HG02938 (cell line): ENCODE measurements around the gene OR56A1.
"Not testable (repeated sequence)": the region's sequence is repeated elsewhere in the genome, so short reads cannot be mapped to it uniquely, and the experiment has no call there.

ENCODE experiments used
- ATAC-seq: cut with Tn5 transposase; IDR thresholded peaks from one replicate; pipeline ENCODE4 v1.9.1; 2021; ENCODE audit warnings: mild to moderate bottlenecking, moderate library complexity; ENCODE audit not compliant: unreplicated experiment

The OR56A1 gene, protein sequence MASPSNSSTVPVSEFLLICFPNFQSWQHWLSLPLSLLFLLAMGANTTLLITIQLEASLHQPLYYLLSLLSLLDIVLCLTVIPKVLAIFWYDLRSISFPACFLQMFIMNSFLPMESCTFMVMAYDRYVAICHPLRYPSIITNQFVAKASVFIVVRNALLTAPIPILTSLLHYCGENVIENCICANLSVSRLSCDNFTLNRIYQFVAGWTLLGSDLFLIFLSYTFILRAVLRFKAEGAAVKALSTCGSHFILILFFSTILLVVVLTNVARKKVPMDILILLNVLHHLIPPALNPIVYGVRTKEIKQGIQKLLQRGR

DNA sequence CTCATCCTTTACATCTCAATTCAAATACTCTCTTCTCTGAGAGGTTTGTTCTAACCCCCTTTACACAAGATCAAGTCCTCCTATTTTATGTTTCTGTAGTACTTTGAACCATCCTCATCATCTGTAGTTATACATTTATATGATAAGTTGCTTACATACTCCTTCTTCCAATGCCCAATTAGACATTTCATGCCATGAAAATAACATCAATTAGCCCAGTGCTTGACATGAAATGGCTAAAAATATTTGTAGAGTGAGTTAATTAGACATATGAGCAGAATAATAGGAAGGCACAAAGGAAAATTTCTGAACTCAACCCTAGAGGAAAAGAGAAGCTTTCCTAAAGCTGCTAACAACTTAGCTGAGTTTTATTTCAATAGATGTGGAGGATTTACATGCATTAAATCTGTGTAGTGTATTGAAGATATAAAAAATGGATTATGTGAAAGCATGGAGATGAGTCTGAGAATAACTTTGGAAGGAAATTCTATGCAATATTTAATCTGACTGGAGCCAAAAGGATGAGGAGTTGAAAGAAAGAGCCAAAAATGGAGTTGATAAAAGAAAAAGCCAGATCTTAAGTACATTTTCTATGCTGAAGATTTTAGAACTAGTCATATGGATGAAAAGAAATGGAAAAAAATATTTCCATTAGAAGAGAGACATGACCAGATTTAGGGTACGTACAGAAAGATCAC, at the start of gene OR56A1:
OR56A1 (minus strand) TSS at position 51 of the 698 bp plus-strand sequence. CDS start 3,066 bp downstream, outside the sequence.
- no peak for ATAC-seq

DNA sequence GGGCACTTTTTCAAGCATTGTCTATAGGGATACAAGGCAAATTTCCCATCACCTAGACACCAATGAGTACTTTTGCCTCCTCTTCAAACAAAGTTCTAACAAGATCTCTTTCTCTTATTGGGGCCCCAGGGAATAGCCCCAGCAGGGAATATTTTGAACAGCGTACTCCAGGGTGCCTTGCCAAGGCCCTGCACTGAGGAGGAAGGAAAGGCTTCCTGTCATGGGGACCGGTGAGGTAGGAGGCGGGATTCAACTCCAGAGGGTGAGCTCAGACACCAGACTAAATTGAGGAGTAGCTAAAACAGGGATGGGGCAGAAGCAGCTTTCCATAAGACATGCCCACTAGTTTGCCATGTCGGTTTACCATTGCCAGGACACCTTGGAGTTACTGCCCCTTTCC, 48.9 kb upstream of the OR56A1 start:
- ATAC-seq = no peak

DNA sequence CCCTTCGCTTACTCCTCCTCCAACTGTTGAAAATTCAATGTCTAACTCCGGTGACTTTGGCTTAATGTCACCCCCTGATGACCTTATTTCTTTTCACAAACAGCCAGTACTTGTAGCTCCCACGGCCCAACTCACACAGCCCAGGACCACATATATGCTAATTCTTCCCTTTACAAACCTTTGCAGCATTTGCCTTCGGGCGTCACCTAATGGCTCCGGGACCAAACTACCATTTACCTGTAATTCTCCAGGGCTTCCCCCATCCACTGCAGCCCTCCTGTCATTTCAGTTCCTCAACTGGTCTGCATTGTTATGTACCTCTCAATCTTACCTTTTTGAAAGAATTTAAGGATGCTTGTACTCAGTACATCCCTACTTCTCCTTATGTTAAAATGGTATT, 47.2 kb upstream of the OR56A1 start:
- ATAC-seq = no peak

DNA sequence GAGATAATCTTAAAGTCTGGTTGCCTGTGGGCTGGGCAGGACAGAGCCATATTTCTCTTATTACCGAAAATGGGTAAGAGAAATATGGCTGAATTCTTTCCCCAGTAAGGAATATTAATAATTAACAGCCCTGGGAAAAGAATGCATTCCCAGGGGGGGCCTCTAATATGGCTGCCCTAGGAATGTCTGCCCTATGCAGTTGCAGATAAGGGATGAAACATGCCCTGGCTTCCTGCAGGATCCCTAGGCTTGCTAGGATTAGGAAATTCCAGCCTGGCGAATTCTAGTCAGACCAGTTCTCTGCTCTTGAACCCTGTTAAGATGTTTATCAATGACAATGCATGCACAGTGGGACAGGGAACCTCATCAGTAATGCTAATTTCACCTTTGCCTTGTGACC, 45.9 kb upstream of the OR56A1 start:
- not testable (repeated sequence) for ATAC-seq

DNA sequence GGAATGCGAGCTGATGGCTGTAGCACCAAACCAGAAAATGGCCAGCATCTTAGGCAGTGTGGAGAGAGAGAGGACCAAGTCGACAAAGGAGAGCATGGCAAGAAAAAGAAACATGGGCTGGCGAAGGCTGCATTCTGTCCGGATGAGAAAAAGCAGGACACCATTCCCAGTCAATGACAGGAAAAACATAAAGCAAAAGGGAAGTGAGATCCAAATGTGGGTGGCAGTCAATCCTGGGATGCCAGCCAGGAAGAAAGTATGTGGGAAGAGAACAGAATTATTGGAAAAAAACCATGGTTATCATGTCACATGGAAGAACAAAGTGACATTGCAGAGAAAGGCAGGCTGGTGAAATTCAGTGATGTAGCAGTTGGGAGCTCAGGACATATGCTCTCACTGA, 36.9 kb upstream of the OR56A1 start:
- no peak for ATAC-seq

DNA sequence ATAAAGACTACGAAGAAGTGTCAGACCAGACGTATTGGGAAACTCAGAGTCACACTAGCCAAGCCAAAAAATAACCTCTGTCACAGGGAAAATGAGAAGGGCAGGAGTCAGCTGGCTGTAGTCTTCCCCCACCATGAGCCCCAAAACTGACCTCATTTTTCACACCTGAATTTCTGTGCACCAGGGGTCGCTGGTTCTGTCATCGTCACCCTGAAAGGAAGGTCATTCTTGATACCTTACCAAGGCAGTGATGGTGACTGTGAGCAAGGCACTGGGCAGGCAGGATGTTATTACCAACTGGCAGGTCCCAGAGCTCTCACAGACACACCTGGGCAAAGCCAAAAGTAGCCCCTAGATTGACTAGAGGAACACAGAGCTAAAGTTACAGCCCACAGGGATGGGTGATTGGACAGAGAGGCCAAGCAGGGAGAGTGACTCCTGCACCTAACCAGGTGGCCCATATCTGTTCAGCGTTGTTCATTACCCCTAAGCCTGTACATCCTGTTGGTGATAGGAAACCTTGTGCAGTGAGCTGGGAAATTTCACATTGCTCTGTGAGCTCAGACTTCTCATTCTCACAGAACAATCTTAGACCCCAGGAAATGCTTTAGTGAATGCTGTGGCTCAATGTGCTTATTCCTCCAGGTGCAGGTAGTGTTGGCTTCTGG, 32.3 kb upstream of the OR56A1 start:
- ATAC-seq = no peak

DNA sequence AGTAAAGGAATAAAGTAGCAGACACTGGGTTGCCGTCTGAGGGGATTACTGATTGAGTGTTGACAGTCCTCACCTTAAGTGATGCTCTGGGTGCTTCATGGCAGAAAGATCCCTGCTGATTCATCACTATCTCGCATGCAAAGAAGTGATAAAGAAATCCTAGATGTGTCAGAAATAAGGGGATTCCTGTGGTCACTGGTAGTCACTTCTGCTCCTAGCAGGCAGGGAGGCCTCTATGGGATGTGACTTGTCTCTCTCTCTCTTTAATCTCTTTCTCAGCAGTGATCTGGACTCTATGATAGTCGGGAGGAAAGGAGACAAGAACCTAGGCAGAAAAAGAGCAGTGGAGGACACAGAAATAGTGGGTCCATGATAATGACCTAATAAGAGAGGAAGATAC, 30.9 kb upstream of the OR56A1 start:
- ATAC-seq = no peak

DNA sequence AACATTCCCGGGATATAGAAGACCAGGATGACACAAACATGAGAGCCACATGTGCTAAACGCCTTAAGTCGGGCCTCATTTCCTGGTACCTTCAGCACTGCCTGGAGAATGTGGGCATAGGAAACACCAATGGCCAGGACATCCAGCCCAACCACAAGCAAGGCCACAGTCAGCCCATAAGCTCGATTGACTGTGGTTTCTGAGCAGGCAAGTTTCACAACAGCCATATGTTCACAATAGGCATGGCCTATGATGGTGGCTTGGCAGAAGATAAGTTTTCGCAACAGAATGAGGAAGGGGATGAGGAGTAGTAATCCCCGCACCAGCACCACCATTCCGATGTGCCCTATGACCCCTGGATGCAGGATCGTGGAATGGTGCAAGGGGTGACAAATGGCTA, 26.9 kb upstream of the OR56A1 start:
- no peak for ATAC-seq

DNA sequence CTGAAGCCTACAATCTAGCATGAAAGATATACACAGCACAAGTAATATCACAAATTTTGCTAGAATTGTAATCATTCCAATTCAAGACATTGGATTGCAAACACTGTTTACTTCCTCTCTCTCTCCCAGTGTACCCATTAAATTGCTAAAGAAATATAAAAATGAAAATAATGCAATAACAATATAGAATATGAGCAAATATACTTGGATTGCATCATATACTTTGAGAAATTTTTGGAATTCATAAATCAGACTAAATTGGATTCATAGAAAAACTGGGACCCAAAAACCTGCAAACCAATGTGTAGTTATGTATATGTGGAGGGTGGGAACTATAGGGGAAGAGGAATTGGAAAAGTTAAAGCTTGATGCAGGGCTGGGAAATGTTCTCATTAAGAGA, 25.0 kb upstream of the OR56A1 start:
- ATAC-seq = no peak

DNA sequence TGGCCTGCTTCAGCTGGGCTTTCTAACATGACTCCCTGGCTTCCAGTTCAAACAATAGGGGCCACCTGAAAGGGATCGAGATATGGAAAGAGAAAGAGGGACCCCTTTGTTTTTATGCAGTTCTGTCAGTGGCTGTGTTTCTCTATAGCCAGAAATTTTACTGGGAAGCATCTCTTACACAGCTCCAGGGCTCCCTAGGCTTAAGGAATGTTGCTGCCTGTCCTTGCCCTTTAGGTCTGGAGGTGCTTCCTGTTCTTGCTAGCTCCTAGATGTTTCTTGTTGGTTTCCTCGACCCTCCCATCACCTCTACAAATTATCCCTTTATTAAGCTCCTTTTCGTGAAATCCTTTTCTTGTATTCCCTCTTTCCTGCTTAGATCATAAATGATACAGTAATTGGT, 21.8 kb upstream of the OR56A1 start:
- ATAC-seq = no peak

DNA sequence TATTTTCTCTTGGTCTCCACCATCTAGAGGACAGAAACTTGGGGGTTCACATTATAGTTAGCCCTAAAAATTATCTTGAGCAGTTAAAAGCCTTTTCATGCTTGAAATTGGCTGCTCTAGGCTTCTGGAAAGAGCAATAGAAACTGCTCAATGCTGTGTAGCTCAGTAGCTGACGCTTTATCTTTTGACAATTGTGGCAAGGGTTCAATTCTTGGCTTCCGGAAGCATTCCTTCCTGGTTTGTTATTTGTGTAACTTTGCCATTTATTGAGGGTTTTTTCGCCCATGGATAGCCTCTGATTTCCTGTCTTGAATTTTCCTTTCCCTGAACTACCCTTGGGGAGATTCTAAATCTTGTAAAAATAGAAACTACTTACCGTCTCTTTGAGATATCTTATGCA, 10.3 kb upstream of the OR56A1 start:
- no peak for ATAC-seq

DNA sequence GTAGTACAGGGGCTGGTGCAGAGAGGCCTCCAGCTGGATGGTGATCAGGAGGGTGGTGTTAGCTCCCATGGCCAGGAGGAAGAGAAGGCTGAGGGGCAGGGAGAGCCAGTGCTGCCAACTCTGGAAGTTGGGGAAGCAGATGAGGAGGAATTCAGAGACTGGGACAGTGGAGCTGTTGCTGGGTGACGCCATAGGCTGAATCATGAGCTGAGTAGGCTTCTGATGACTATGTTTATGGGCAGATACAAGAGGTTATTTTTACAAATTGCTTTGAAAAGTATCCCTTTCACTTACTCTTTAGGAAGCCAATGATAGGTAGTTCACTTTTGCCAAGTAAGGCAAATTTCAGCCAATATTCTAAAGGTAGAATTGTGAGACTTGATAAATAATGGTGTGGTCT, 3.1 kb downstream of the OR56A1 start:
- no peak for ATAC-seq

DNA sequence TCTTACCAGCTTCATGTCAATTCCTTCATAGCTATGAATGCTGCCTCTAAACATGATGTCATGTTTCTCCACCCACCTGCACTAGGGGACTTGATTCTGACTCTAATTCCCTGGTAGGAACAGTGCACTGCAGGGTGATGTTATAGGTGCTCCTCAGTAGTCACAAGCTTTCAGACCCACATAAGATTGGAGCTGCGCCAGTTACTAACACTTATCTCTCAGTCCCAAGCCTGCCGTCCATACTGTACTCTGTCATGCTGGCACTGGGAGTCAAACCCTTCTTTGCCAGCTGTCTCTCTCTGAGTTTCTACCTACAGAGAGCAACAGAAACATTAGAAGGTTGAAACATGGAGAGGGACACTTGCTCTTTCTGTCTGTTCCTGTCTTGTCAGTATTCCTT, 5.5 kb downstream of the OR56A1 start:
- no peak for ATAC-seq

DNA sequence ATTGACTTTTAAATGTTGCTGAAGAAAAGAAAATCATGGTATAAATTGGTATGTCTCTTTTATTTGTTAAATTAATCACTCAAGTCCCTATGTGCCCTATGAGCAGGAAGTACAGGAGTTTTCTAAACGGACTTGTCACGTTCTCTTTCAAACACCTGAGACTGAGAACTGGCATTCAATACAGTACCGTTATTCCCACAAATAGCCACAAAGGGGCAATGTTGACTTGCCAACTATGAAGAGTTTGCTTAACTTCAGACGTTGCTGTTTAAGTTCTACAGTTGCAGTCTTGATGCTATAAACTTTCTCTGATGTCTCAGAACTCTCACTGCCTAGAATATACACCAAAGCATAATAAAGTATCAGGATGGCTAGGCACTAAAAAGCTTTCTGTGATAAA, 7.6 kb downstream of the OR56A1 start:
- ATAC-seq = peak; percentile 54

DNA sequence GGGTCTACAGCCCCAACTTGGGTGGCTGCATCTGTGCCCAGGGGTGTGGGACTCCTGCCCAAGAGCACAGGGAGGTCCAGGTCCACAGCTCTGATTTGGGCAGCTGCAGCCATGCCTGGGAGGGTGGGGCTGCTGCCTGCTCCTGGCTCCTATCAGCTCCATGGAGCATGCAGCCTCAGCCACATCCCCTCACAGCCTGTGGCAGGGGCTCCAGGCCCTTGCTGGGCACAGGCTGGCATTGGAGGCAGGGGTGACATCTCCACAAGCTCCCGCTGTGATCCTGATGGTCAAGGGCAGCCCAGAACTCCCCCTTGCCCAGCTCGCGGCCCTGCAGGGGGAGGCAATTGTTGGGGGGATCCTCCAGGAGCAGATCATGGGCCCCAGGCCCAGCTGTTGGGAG, 17.5 kb downstream of the OR56A1 start:
- ATAC-seq = no peak

DNA sequence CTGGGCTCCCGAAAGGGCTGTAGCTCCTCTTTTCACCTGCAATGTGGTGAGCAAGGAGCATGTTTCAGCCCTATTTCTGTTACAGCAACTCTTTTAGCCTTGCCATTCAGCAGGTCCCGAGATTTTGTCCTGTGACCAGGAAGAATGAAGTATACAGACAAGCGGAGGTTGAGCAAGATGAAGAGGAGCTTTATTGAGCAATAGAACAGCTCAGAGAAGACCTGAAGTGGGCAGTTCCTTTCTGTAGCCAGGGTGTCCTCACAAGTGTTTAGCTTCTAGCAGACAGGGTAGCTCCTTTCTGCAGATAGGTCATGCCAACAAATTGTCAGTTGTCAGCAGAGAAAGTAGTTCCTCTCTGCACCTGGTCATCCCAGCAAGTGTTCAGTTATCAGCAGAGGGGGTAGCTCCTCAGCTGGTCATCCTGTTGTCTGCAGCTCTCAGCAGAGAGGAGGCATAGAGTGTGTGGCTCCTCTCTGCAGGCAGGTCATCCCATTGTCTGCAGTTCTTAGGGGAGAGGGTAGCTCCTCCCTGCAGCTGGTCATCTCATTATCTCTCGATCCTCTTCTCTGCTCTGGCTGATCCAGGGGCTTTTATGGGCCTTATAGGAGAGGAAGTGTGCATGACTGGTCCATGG, 18.4 kb downstream of the OR56A1 start:
- ATAC-seq = no peak

DNA sequence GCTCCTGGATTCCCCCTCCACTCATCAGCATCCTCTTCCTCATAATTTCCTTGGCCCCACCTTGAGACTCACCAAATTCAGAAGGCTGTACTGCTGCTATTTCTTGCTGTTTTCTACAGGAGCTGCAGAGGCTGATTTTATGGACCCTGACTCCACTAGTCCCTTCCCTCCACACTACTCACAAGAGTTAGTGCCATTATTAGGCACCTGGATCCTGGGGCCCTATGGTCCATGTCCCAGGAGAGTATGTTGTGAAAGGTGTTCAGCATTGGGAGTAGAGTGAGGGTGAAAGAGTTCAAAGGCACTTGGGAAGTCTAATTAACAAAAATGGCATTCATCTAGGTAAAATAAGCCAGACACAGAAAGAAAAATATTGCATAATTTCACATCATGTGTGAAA, 23.7 kb downstream of the OR56A1 start, which contains the start of gene OR56A4:
OR56A4 (minus strand) TSS at position 101 of the 400 bp plus-strand sequence. CDS start 3,954 bp downstream, outside the sequence.
- ATAC-seq = no peak

DNA sequence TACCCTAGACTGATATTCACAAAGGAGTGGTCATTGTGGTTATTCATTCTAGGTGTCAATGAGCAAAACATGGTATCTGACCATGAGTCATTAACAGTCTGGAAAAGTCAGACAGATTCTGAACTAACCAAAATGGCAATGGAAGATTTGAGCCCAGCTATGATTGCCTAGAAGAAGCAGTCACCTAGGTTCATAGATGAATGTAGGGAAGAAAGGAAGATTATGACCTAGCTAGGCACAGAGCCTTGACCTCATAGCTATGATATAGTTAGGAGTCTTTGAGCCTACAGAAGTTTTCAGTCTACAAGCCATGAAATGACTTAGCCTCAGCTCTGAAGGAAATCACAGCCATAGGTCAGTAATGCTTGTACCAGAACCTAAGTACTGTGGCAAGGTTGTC, 24.2 kb downstream of the OR56A1 start:
- no peak for ATAC-seq

DNA sequence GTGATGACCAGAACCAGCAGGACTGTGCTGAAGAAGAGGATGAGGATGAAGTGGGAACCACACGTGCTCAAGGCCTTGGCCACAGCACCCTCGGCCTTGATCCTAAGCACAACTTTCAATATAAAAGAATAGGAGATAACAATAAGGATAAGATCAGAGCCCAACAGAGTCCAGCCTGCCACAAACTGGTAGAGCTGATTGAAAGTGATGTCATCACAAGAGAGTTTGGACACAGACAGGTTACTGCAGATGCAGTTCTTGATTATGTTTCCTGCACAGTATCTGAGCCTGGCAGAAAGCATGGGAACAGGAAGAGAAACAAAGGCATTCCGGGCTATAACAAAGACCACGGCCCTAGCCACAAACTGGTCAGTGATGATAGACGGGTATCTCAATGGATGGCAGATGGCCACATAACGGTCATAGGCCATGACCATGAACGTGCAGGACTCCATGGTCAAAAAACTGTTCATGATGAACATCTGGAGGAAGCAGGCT, 28.3 kb downstream of the OR56A1 start:
- ATAC-seq = no peak

DNA sequence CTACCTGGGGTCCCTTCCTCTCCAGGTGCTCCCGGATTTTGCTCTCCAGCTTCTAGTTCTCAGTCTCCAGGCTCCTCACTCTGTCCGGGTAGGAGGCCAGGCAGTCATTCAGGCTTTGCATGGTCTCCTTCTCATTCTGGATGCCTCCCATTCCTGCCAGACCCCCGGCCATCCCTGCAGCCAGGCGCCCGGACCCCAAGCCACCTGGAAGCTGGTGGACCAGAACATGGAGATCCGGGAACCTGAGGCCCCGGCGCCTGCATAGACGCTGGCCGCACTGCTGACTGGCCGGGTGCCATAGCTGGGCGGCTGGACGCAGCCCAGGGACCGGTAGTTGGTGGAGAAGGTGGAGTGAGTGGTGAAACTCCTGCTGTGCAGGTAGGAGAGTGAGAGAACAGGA, 35.8 kb downstream of the OR56A1 start:
- no peak for ATAC-seq

DNA sequence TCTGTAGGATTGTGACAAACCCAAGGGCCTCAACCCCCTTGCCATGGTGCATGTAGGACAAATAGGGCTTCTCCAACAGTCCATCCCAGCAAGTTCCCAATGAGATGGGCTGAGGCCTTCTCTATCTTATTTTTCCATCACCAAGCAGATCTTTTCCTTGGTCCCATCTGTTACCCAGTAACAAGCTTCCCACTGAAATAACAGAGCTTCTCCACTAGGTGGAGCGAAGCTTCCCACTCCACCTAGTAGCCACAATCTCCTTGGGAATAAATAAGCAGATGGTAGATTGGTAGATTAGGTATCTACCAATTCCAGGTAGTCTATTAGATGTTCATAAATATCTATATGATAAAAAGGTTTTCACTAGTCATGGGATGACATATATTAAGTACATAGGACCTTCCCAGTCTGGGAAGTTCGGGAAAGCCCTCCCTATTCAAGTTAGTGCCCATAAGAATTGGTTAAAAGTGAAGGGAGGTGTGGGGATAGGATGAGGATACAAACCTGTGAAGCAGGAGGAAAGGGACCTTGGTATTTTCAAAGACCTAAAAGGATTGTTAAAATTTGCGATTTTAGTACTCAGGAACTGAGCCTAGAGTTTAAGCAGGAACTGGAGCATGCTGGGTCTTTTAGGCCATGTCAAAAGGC, 37.8 kb downstream of the OR56A1 start:
- ATAC-seq = no peak
